ENCODE results near the gene GABRE. TPM values are rescaled to one million over a fixed set of nuclear protein-coding genes. Genes with fewer than 3 reads are reported as not detected.

The GABRE gene
- 31.3 TPM for total RNA-seq
- long read RNA-seq, partial matches to known transcripts = 2 of 5 reads
- long read RNA-seq, other reads (novel, unspliced or antisense) = 3 of 5 reads

- Histone ChIP-seq H3K9me3 (replicated peaks) (no peaks in the 10 kb centered on the region), H3K27me3 (ENCODE audit: low read depth) (no peaks in the 10 kb centered on the region), H3K36me3 (peaks cover 4% of the 10 kb centered on the region), H3K4me1 (peaks cover 18% of the 10 kb centered on the region), H3K27ac (replicated peaks) (peak within 1 kb of the TSS; percentile 80), H3K4me3 (peak within 1 kb of the TSS; percentile 72)
- intact Hi-C loops (cut with micrococcal nuclease) = no loop called here
- peak; percentile 59 for DNase-seq
- TF ChIP-seq CTCF (IDR thresholded peaks at IDR 0.05; ENCODE audit: borderline replicate concordance) = no peak
Observed at GRCh38 chrX:151974336-151975227, at the start of gene GABRE. Gene GABRE, minus strand, starts transcription at chrX:151974676. Its CDS starts 51 bp downstream, at chrX:151974625.

GRCh38 chrX:152020888-152021287 lies 46.4 kb upstream of the GABRE start:
- H3K9me3 ChIP-seq (replicated peaks) = no peaks in the 10 kb centered on the region
- no peaks in the 10 kb centered on the region for H3K36me3 ChIP-seq
- no peaks in the 10 kb centered on the region for H3K4me1 ChIP-seq
- DNase-seq = no peak
- intact Hi-C loops (cut with micrococcal nuclease) = no loop called here
- no peak overlapping the region for H3K27ac ChIP-seq (replicated peaks)
- H3K27me3 ChIP-seq (ENCODE audit: low read depth) = no peaks in the 10 kb centered on the region
- no peak for TF ChIP-seq CTCF (IDR thresholded peaks at IDR 0.05; ENCODE audit: borderline replicate concordance)
- no peak overlapping the region for H3K4me3 ChIP-seq

- no peaks in the 10 kb centered on the region for H3K9me3 ChIP-seq (replicated peaks)
- no peak overlapping the region for H3K4me3 ChIP-seq
- H3K27ac ChIP-seq (replicated peaks) = no peak overlapping the region
- H3K27me3 ChIP-seq (ENCODE audit: low read depth) = no peaks in the 10 kb centered on the region
- no peak for DNase-seq
- no peaks in the 10 kb centered on the region for H3K4me1 ChIP-seq
- intact Hi-C loops (cut with micrococcal nuclease) = no loop called here
- H3K36me3 ChIP-seq = no peaks in the 10 kb centered on the region
- no peak for TF ChIP-seq CTCF (IDR thresholded peaks at IDR 0.05; ENCODE audit: borderline replicate concordance)
Observed at GRCh38 chrX:151999813-152000212, 25.3 kb upstream of the GABRE start.

GRCh38 chrX:151997539-151997938 lies 23.1 kb upstream of the GABRE start:
- TF ChIP-seq CTCF (IDR thresholded peaks at IDR 0.05; ENCODE audit: borderline replicate concordance) = no peak
- intact Hi-C loops (cut with micrococcal nuclease) = no loop called here
- H3K27ac ChIP-seq (replicated peaks) = no peak overlapping the region
- no peak for DNase-seq
- no peak overlapping the region for H3K4me3 ChIP-seq
- no peaks in the 10 kb centered on the region for H3K27me3 ChIP-seq (ENCODE audit: low read depth)
- no peaks in the 10 kb centered on the region for H3K9me3 ChIP-seq (replicated peaks)
- no peaks in the 10 kb centered on the region for H3K36me3 ChIP-seq
- no peaks in the 10 kb centered on the region for H3K4me1 ChIP-seq

GRCh38 chrX:151996347-151996746 lies 21.9 kb upstream of the GABRE start:
- intact Hi-C loops (cut with micrococcal nuclease) = no loop called here
- H3K36me3 ChIP-seq = no peaks in the 10 kb centered on the region
- DNase-seq = no peak
- no peak overlapping the region for H3K4me3 ChIP-seq
- H3K9me3 ChIP-seq (replicated peaks) = no peaks in the 10 kb centered on the region
- TF ChIP-seq CTCF (IDR thresholded peaks at IDR 0.05; ENCODE audit: borderline replicate concordance) = no peak
- no peaks in the 10 kb centered on the region for H3K4me1 ChIP-seq
- H3K27ac ChIP-seq (replicated peaks) = no peak overlapping the region
- no peaks in the 10 kb centered on the region for H3K27me3 ChIP-seq (ENCODE audit: low read depth)

Data from left ventricle myocardium inferior (tissue), 1 donor.